Loucy (cell line): ENCODE results near the gene SLC26A6.

Experiments
- EZH2phosphoT487 ChIP-seq: fragments of 200-600 bp; IDR thresholded peaks from 2 replicates; pipeline ENCODE4 v1.6.1; 2018; ENCODE audit warnings: antibody characterized with exemption, mild to moderate bottlenecking, moderate library complexity, borderline replicate concordance
- TF ChIP-seq, protein P1 (sequence below): fragments of 200-600 bp; sonication (generic); conservative IDR thresholded peaks from 2 replicates; pipeline ENCODE4 v1.5.1; 2014; ENCODE audit warnings: mild to moderate bottlenecking, antibody characterized with exemption, low read length

DNA sequence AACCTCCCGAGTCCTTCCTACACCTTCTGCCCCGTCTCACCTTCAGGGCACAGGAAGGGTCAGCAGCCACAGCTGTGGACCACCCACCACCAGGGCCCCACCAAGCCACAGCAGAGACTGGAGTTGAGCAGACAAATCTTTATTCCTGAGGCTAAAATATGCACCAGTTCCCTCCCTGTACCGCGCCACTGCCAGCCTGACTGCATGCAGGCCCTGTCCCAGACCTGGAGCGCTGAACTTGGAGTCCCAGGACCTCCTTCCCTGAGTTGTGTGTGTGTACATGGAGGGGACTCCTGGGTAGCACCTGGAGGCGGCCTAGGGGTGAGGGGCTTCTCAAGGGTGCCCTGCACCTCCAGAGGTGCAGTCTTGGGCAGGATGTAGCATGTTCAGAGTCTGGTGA is 9.7 kb downstream of the SLC26A6 start:
- TF ChIP-seq, protein P1, sequence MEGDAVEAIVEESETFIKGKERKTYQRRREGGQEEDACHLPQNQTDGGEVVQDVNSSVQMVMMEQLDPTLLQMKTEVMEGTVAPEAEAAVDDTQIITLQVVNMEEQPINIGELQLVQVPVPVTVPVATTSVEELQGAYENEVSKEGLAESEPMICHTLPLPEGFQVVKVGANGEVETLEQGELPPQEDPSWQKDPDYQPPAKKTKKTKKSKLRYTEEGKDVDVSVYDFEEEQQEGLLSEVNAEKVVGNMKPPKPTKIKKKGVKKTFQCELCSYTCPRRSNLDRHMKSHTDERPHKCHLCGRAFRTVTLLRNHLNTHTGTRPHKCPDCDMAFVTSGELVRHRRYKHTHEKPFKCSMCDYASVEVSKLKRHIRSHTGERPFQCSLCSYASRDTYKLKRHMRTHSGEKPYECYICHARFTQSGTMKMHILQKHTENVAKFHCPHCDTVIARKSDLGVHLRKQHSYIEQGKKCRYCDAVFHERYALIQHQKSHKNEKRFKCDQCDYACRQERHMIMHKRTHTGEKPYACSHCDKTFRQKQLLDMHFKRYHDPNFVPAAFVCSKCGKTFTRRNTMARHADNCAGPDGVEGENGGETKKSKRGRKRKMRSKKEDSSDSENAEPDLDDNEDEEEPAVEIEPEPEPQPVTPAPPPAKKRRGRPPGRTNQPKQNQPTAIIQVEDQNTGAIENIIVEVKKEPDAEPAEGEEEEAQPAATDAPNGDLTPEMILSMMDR: no peak
- TF ChIP-seq EZH2phosphoT487: no peak
